HepG2 (cell line): Measurements from ENCODE around the gene PHACTR1. TPM values are rescaled to one million over a fixed set of nuclear protein-coding genes. Genes with fewer than 3 reads are reported as not detected.

Source experiments
- HMGXB3 ChIP-seq: sonication (generic); formaldehyde crosslinking; IDR thresholded peaks from 2 replicates; pipeline ENCODE4 v1.4.0; 2020; ENCODE audit warnings: missing genetic modification reagents, borderline replicate concordance
- MXI1 ChIP-seq: IDR thresholded peaks from 3 replicates; pipeline ENCODE4 v1.6.1; 2012; ENCODE audit warnings: low read depth, low read length, inconsistent platforms, borderline replicate concordance
- NFE2L1 ChIP-seq: sonication (generic); formaldehyde crosslinking; IDR thresholded peaks from 2 replicates; pipeline ENCODE4 v1.4.0; 2020; ENCODE audit warnings: missing genetic modification reagents, mild to moderate bottlenecking, borderline replicate concordance
- NFKBIZ ChIP-seq: IDR thresholded peaks from 2 replicates; pipeline ENCODE4 v1.6.1; 2018; ENCODE audit warnings: missing genetic modification reagents, missing compliant biosample characterization
- PBX3 ChIP-seq: sonication (generic); formaldehyde crosslinking; IDR thresholded peaks from 2 replicates; pipeline ENCODE4 v1.8.1; 2023; ENCODE audit warnings: missing genetic modification reagents, inconsistent platforms, borderline replicate concordance
- RARG ChIP-seq: sonication (generic); formaldehyde crosslinking; IDR thresholded peaks from 2 replicates; pipeline ENCODE4 v1.4.0; 2020; ENCODE audit warnings: low read depth, mild to moderate bottlenecking, missing genetic modification reagents
- ZBTB44 ChIP-seq: sonication (generic); formaldehyde crosslinking; IDR thresholded peaks from 2 replicates; pipeline ENCODE4 v1.4.0; 2020; ENCODE audit warnings: missing genetic modification reagents
- ZNF17 ChIP-seq: sonication (generic); formaldehyde crosslinking; IDR thresholded peaks from 2 replicates; pipeline ENCODE4 v1.5.0; 2020; ENCODE audit warnings: mild to moderate bottlenecking, missing genetic modification reagents
- ZNF605 ChIP-seq: sonication (generic); formaldehyde crosslinking; IDR thresholded peaks from 2 replicates; pipeline ENCODE4 v1.8.0; 2022; ENCODE audit warnings: mild to moderate bottlenecking, missing genetic modification reagents
- ZNF775 ChIP-seq: sonication (generic); formaldehyde crosslinking; IDR thresholded peaks from 2 replicates; pipeline ENCODE4 v1.4.0; 2020; ENCODE audit warnings: missing genetic modification reagents, mild to moderate bottlenecking, moderate library complexity, borderline replicate concordance
- polyA plus RNA-seq, 8 experiments: library from polyadenylated mRNA; depleted of rRNA in 3 of 8; stranded (reverse) in 7 of 8; unstranded in 1 of 8; fragments of >200 nt; fragmentation: Illumina TruSeq in 4 of 8; extraction: Trizol in 4 of 8; gene quantifications; 2 replicates each; pipeline versions ENCODE4 v1.2.1 to v1.2.3, GENCODE V29; 2011 to 2016; ENCODE audit warnings: low read depth in 4 of 8, missing spikeins in 1 of 8, mixed read lengths in 1 of 8; ENCODE audit not compliant: insufficient read depth in 1 of 8
- total RNA-seq, 5 experiments: library from RNA; depleted of rRNA; stranded (reverse); fragments of >200 nt; fragmentation: Illumina TruSeq; extraction: Trizol; gene quantifications; 2 replicates each; pipeline ENCODE4 v1.2.3, GENCODE V29; 2016; ENCODE audit warnings: low read depth in 1 of 5

Gene PHACTR1
- total and polyA plus RNA-seq, 2 of the 13 experiments (the other 11 are each of a cell fraction or from before 2014, with no cell fraction given), result 0.09 TPM; not detected in 1

GRCh38 chr6:13066050-13066449 lies 349.5 kb downstream of the PHACTR1 start (continued):
- TF ChIP-seq ZBTB44 (CRISPR knock-in tag) (no peak), ZNF605 (no peak), ZNF775 (CRISPR knock-in tag) (no peak), MXI1 (no peak), RARG (CRISPR knock-in tag) (no peak), NFE2L1 (no peak), NFKBIZ (no peak), PBX3 (CRISPR knock-in tag) (no peak), HMGXB3 (CRISPR knock-in tag) (no peak), ZNF17 (CRISPR knock-in tag) (no peak)
- TF ChIP-seq, all 625 proteins: peak for 0
